HG03280 (cell line): ENCODE measurements around the gene NOX4.
"Not testable (repeated sequence)": the region's sequence is repeated elsewhere in the genome, so short reads cannot be mapped to it uniquely, and the experiment has no call there.

ENCODE experiments used
- ATAC-seq: cut with Tn5 transposase; IDR thresholded peaks from one replicate; pipeline ENCODE4 v1.9.1; 2021; ENCODE audit warnings: mild to moderate bottlenecking, moderate library complexity; ENCODE audit not compliant: unreplicated experiment

NOX4 gene

GRCh38 chr11:89387501-89387900 lies 103.7 kb downstream of the NOX4 start:
- not testable (repeated sequence) for ATAC-seq

- ATAC-seq: not testable (repeated sequence)
Measured at GRCh38 chr11:89382986-89383385, 108.2 kb downstream of the NOX4 start.

- ATAC-seq: no peak
Measured at GRCh38 chr11:89381094-89381493, 110.1 kb downstream of the NOX4 start.

- ATAC-seq: not testable (repeated sequence)
Measured at GRCh38 chr11:89379976-89380771, 111.0 kb downstream of the NOX4 start.

GRCh38 chr11:89378986-89379385 lies 112.2 kb downstream of the NOX4 start:
- ATAC-seq: not testable (repeated sequence)

GRCh38 chr11:89369356-89369755 lies 121.8 kb downstream of the NOX4 start:
- ATAC-seq: not testable (repeated sequence)

GRCh38 chr11:89364856-89365255 lies 126.3 kb downstream of the NOX4 start:
- ATAC-seq: not testable (repeated sequence)

GRCh38 chr11:89361734-89362133 lies 129.4 kb downstream of the NOX4 start:
- no peak for ATAC-seq

GRCh38 chr11:89359208-89359607 lies 132.0 kb downstream of the NOX4 start:
- not testable (repeated sequence) for ATAC-seq

GRCh38 chr11:89358761-89359160 lies 132.4 kb downstream of the NOX4 start:
- no peak for ATAC-seq

GRCh38 chr11:89355646-89356045 lies 135.5 kb downstream of the NOX4 start:
- no peak for ATAC-seq

- not testable (repeated sequence) for ATAC-seq
Measured at GRCh38 chr11:89354513-89354912, 136.7 kb downstream of the NOX4 start.

- ATAC-seq: no peak
Measured at GRCh38 chr11:89347071-89347470, 144.1 kb downstream of the NOX4 start.

GRCh38 chr11:89346601-89347000 lies 144.6 kb downstream of the NOX4 start:
- no peak for ATAC-seq

- not testable (repeated sequence) for ATAC-seq
Measured at GRCh38 chr11:89342880-89343572, 148.1 kb downstream of the NOX4 start.

- ATAC-seq: not testable (repeated sequence)
Measured at GRCh38 chr11:89340450-89340849, 150.7 kb downstream of the NOX4 start.

GRCh38 chr11:89338073-89338472 lies 153.1 kb downstream of the NOX4 start:
- ATAC-seq: not testable (repeated sequence)

- not testable (repeated sequence) for ATAC-seq
Measured at GRCh38 chr11:89337100-89337650, 154.0 kb downstream of the NOX4 start.

- ATAC-seq: not testable (repeated sequence)
Measured at GRCh38 chr11:89333704-89334103, 157.5 kb downstream of the NOX4 start.

- ATAC-seq: not testable (repeated sequence)
Measured at GRCh38 chr11:89331940-89332339, 159.2 kb downstream of the NOX4 start.

- ATAC-seq: no peak
Measured at GRCh38 chr11:89327885-89328284, 163.3 kb downstream of the NOX4 start.

GRCh38 chr11:89321401-89321800 lies 169.8 kb downstream of the NOX4 start:
- no peak for ATAC-seq
